Measurements from ENCODE around the gene SIL1. TPM values are rescaled to one million over a fixed set of nuclear protein-coding genes. Genes with fewer than 3 reads are reported as not detected.

SIL1 gene
- total RNA-seq, 2 donors from 2014 or later, result 31.6 to 64.4 TPM

GRCh38 chr5:138943599-138944173, 254.5 kb downstream of the SIL1 start:
- Histone ChIP-seq H3K27me3 (no peaks in the 10 kb centered on the region), H3K27ac (no peak overlapping the region), H3K9me3 (no peaks in the 10 kb centered on the region), H3K9ac (ENCODE audit: low read depth in 2 of 2, low read length in 2 of 2) (no peak overlapping the region), H3K36me3 (peaks cover 7% of the 10 kb centered on the region), H3K4me1 (no peaks in the 10 kb centered on the region), H3K4me3 (no peak overlapping the region)
- intact Hi-C loops (cut with DNase I), result no loop called here
- no peak for DNase-seq
- TF ChIP-seq, protein P1, sequence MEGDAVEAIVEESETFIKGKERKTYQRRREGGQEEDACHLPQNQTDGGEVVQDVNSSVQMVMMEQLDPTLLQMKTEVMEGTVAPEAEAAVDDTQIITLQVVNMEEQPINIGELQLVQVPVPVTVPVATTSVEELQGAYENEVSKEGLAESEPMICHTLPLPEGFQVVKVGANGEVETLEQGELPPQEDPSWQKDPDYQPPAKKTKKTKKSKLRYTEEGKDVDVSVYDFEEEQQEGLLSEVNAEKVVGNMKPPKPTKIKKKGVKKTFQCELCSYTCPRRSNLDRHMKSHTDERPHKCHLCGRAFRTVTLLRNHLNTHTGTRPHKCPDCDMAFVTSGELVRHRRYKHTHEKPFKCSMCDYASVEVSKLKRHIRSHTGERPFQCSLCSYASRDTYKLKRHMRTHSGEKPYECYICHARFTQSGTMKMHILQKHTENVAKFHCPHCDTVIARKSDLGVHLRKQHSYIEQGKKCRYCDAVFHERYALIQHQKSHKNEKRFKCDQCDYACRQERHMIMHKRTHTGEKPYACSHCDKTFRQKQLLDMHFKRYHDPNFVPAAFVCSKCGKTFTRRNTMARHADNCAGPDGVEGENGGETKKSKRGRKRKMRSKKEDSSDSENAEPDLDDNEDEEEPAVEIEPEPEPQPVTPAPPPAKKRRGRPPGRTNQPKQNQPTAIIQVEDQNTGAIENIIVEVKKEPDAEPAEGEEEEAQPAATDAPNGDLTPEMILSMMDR (IDR thresholded peaks at IDR 0.05), result no peak

DNA sequence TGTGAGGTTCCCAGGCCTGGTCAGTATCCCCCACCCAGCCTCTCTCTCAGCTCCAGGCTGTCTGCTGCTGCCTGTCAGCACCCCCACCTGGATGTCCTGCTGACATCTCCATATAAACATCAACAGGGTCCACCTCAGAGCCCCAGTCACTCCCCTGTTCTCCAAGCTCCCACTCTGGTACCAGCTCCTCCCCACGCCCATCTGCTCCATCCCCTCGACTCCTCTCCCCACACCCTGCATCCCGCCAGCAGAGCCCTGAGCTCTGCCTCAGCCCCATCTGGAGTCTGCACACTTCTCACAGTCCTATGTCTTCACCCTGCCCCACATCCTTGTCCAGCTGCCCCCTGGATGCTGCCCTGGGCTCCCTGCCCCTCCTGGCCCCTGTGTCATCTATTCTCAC, 255.3 kb downstream of the SIL1 start:
- no peaks in the 10 kb centered on the region for H3K4me1 ChIP-seq
- DNase-seq, result no peak
- peaks cover 7% of the 10 kb centered on the region for H3K36me3 ChIP-seq
- H3K27ac ChIP-seq, result no peak overlapping the region
- no peaks in the 10 kb centered on the region for H3K9me3 ChIP-seq
- H3K9ac ChIP-seq (ENCODE audit: low read depth in 2 of 2, low read length in 2 of 2), result no peak overlapping the region
- intact Hi-C loops (cut with DNase I), result no loop called here
- H3K27me3 ChIP-seq, result no peaks in the 10 kb centered on the region
- no peak overlapping the region for H3K4me3 ChIP-seq
- TF ChIP-seq, protein P1 (IDR thresholded peaks at IDR 0.05), result no peak

GRCh38 chr5:138942066-138942465, 256.1 kb downstream of the SIL1 start:
- no peaks in the 10 kb centered on the region for H3K4me1 ChIP-seq
- H3K9ac ChIP-seq (ENCODE audit: low read depth in 2 of 2, low read length in 2 of 2), result no peak overlapping the region
- peaks cover 7% of the 10 kb centered on the region for H3K36me3 ChIP-seq
- no peaks in the 10 kb centered on the region for H3K27me3 ChIP-seq
- no peaks in the 10 kb centered on the region for H3K9me3 ChIP-seq
- H3K27ac ChIP-seq, result no peak overlapping the region
- H3K4me3 ChIP-seq, result no peak overlapping the region
- TF ChIP-seq, protein P1 (IDR thresholded peaks at IDR 0.05), result no peak
- no peak for DNase-seq
- intact Hi-C loops (cut with DNase I), result no loop called here

DNA sequence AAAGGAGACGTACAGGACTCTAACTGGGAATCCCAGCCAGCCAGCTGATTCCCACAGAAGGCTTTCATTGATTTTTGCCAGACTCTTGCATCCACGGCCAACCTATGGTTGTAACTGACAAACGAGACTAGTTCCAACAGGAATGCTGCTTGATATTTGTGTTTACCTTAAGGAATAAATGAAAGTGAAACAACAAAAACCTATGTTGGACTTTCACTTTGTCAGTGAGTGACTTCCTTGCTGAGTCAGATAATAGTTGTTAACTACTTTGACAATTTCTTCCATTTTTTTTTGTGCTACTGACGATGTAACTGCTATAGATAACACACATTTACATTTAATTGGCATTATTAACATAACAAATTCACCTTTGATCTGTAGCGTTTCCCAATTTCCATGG, 259.6 kb downstream of the SIL1 start:
- H3K4me3 ChIP-seq, result no peak overlapping the region
- H3K27me3 ChIP-seq, result no peaks in the 10 kb centered on the region
- TF ChIP-seq, protein P1 (IDR thresholded peaks at IDR 0.05), result no peak
- no peak for DNase-seq
- H3K9ac ChIP-seq (ENCODE audit: low read depth in 2 of 2, low read length in 2 of 2), result no peak overlapping the region
- no peaks in the 10 kb centered on the region for H3K9me3 ChIP-seq
- H3K27ac ChIP-seq, result no peak overlapping the region
- H3K4me1 ChIP-seq, result no peaks in the 10 kb centered on the region
- intact Hi-C loops (cut with DNase I), result no loop called here
- no peaks in the 10 kb centered on the region for H3K36me3 ChIP-seq

GRCh38 chr5:138937392-138938387, 260.5 kb downstream of the SIL1 start:
- no peaks in the 10 kb centered on the region for H3K9me3 ChIP-seq
- H3K27ac ChIP-seq, result no peak overlapping the region
- H3K4me3 ChIP-seq, result no peak overlapping the region
- peaks cover under 1% of the 10 kb centered on the region for H3K36me3 ChIP-seq
- TF ChIP-seq, protein P1 (IDR thresholded peaks at IDR 0.05), result no peak
- no peak overlapping the region for H3K9ac ChIP-seq (ENCODE audit: low read depth in 2 of 2, low read length in 2 of 2)
- DNase-seq, result no peak
- no peaks in the 10 kb centered on the region for H3K27me3 ChIP-seq
- intact Hi-C loops (cut with DNase I), result no loop called here
- no peaks in the 10 kb centered on the region for H3K4me1 ChIP-seq

All from colonic mucosa (tissue), 4 donors.